Measurements from ENCODE around the gene UBE2QL1. TPM values are rescaled to one million over a fixed set of nuclear protein-coding genes. Genes with fewer than 3 reads are reported as not detected.

UBE2QL1 gene
- total RNA-seq, 2 experiments from 2014 or later: not detected

DNA sequence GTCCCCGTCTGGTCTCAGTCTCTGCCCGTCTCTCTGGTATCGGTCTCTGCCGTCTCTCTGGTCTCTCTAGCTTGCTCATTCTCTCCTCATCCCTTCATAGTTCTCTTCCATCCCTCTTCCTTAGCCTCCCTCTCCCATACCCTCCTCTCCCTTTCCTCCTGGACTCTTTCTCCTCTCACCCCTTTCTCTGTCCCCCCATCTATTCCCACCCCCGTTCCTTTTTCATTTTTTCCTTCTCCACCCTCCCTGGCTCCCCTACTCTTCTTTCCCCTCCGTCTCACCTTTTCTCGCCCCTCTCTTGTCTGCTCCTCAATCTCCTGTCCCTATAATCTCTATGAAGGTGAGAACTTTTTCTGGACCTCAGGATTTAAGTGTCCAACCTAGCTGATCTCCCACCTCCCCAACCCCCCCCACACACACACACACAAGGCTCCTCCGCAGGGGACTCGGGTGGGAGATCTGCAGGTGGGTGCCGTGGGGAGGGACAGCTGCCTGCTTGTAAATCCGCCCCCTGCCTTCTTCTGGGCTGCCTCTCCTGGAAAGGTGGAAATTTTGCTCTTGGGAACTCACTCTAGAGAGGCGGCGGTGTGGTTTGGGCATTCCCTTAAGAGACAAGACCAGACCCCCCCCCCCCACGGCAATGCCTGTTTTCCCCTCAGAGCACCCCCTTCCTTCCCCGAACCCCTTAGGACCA lies 953 bp downstream of the UBE2QL1 start:
- H3K27me3 Mint-ChIP-seq (ENCODE audit: low read depth): peaks cover 55% of the 10 kb centered on the region
- CTCF ChIA-PET: interaction anchor here (2.0 kb wide), 1 partner anchor 132 kb away, joined by 4 read pairs; no protein-coding TSS in a partner anchor
- H3K9me3 Mint-ChIP-seq: peaks cover under 1% of the 10 kb centered on the region
- DNase-seq: no peak
- no peak overlapping the region for H3K27ac Mint-ChIP-seq
- peaks cover 12% of the 10 kb centered on the region for H3K4me1 Mint-ChIP-seq (ENCODE audit: low read depth)
- peak overlapping the region; percentile 73 for H3K4me3 Mint-ChIP-seq
- intact Hi-C loops (cut with micrococcal nuclease): loop anchor here (5.0 kb wide), 1 partner anchor 138 kb away; no protein-coding TSS in a partner anchor
- H3K36me3 Mint-ChIP-seq (ENCODE audit: low read depth): no peaks in the 10 kb centered on the region

GRCh38 chr5:6450319-6450833 lies 1.7 kb downstream of the UBE2QL1 start:
- no peaks in the 10 kb centered on the region for H3K36me3 Mint-ChIP-seq (ENCODE audit: low read depth)
- CTCF ChIA-PET: interaction anchor here (2.0 kb wide), 1 partner anchor 131 kb away, joined by 4 read pairs; no protein-coding TSS in a partner anchor
- no peaks in the 10 kb centered on the region for H3K9me3 Mint-ChIP-seq
- intact Hi-C loops (cut with micrococcal nuclease): loop anchor here (5.0 kb wide), 1 partner anchor 137 kb away; no protein-coding TSS in a partner anchor
- H3K4me3 Mint-ChIP-seq: no peak overlapping the region
- no peak for DNase-seq
- no peak overlapping the region for H3K27ac Mint-ChIP-seq
- peaks cover 61% of the 10 kb centered on the region for H3K27me3 Mint-ChIP-seq (ENCODE audit: low read depth)
- H3K4me1 Mint-ChIP-seq (ENCODE audit: low read depth): peaks cover 12% of the 10 kb centered on the region

DNA sequence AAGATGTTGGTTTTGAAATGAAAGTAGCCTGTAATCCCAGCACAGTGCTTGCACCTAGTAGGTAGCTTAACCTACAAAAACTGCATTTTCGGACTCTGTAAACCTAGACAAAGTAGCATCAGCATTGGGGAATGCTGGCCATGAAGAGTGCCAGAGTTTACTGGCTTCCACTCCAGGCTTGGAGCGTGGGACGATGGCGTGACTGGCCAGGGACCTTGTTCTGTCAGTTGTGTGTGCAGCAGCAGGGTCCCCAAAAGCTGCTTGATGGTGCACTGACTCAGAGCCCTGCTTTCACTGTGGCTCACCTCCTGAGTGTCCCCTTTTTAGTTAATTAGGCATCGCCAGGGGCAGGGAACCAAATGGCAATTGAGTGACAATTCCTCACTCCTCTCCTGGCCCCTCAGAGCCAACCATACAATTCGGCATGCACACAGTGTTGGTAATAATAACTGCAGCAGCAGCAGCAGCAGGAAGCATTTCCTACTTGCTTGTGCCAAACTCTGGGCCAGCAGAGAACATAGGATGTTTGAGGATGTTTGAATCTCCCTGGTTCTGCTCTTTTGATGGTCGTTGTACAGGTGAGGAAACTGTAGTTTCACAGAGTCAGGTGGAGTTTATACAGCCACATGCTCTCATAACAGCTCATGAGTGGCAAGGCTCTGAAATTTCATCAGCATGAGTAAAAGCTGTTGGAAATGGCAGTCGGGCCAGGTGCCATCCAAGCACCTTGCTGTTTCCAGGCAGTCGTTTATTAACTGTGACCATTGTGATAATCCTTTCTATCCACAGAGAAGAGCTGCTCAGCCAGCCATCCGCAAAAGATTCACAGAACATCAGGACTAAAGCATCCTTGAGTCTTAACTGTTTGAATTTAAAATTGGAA lies 4.2 kb downstream of the UBE2QL1 start:
- Mint-ChIP-seq H3K36me3 (ENCODE audit: low read depth) (no peaks in the 10 kb centered on the region), H3K4me1 (ENCODE audit: low read depth) (peaks cover 12% of the 10 kb centered on the region), H3K27me3 (ENCODE audit: low read depth) (peaks cover 74% of the 10 kb centered on the region), H3K27ac (no peak overlapping the region), H3K9me3 (no peaks in the 10 kb centered on the region), H3K4me3 (no peak overlapping the region)
- intact Hi-C loops (cut with micrococcal nuclease): loop anchor here (5.0 kb wide), 1 partner anchor 134 kb away; no protein-coding TSS in a partner anchor
- CTCF ChIA-PET: no interaction called here
- DNase-seq: no peak

- no peaks in the 10 kb centered on the region for H3K36me3 Mint-ChIP-seq (ENCODE audit: low read depth)
- peaks cover 12% of the 10 kb centered on the region for H3K4me1 Mint-ChIP-seq (ENCODE audit: low read depth)
- no peak overlapping the region for H3K4me3 Mint-ChIP-seq
- no peak for DNase-seq
- CTCF ChIA-PET: interaction anchor here (1.4 kb wide), 1 partner anchor 31 kb away, joined by 3 read pairs; no protein-coding TSS in a partner anchor
- intact Hi-C loops (cut with micrococcal nuclease): loop anchor here (5.0 kb wide), 1 partner anchor 133 kb away; no protein-coding TSS in a partner anchor
- no peak overlapping the region for H3K27ac Mint-ChIP-seq
- H3K9me3 Mint-ChIP-seq: no peaks in the 10 kb centered on the region
- H3K27me3 Mint-ChIP-seq (ENCODE audit: low read depth): peaks cover 70% of the 10 kb centered on the region
These were observed 5.4 kb downstream of the UBE2QL1 start for GRCh38 chr5:6453937-6454560.

DNA sequence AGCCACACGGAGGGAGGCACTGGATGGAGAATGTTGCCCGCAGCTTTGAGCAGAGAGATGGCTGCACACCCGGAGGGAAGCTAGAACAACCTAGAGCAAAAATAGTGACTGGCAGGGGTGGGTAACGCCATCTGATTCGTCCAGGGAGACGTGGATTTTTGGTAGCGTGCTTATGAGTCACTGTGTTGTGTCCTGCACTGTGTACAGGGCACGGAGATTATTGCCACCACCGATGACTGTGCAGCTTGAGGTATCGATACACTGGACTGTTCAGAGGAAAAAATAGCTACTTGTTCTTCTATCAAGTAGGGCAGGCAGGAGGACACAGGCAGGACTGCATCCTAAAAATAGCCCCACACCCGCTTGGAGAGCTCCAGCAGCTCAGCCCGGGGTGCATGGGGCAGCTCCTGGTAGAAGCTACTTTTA lies 6.0 kb downstream of the UBE2QL1 start:
- Mint-ChIP-seq H3K4me1 (ENCODE audit: low read depth) (peaks cover 7% of the 10 kb centered on the region), H3K36me3 (ENCODE audit: low read depth) (no peaks in the 10 kb centered on the region), H3K4me3 (no peak overlapping the region), H3K9me3 (no peaks in the 10 kb centered on the region), H3K27me3 (ENCODE audit: low read depth) (peaks cover 66% of the 10 kb centered on the region), H3K27ac (no peak overlapping the region)
- CTCF ChIA-PET: interaction anchor here (1.4 kb wide), 1 partner anchor 31 kb away, joined by 3 read pairs; no protein-coding TSS in a partner anchor
- intact Hi-C loops (cut with micrococcal nuclease): loop anchor here (5.0 kb wide), 1 partner anchor 133 kb away; no protein-coding TSS in a partner anchor
- no peak for DNase-seq

DNA sequence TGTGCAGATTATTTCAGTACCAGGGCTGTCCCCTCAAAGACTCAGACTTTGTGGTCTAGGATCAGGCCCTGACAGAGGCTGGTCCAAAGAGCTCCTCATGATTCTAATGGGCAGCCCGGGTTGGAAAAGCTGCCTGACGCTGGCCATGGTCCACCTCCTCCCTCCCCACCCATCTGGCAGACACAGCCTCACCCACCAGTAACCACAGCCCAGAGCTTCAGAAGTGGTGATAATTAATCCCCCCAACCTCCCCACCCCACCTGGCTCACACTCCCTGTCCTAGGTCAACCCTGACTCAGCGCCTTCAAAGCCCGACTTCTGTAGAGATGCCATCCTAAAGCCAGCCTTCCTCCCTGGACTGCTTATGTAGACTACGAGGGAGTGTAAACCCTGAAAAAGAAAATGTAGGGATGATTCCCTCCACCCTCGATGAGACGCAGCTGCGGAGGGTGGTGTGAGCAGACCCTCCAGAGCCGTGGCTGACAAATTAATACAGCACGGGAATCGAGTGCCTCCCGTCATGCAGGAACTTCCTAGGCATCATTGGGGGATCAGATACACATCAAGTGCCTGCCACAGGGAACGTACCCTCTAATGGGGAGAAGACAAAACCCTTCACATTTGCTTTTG lies 7.0 kb downstream of the UBE2QL1 start:
- Mint-ChIP-seq H3K4me3 (no peak overlapping the region), H3K4me1 (ENCODE audit: low read depth) (peaks cover under 1% of the 10 kb centered on the region), H3K9me3 (no peaks in the 10 kb centered on the region), H3K27ac (no peak overlapping the region), H3K27me3 (ENCODE audit: low read depth) (peaks cover 55% of the 10 kb centered on the region), H3K36me3 (ENCODE audit: low read depth) (no peaks in the 10 kb centered on the region)
- DNase-seq: no peak
- intact Hi-C loops (cut with micrococcal nuclease): no loop called here
- CTCF ChIA-PET: interaction anchor here (1.4 kb wide), 1 partner anchor 30 kb away, joined by 3 read pairs; no protein-coding TSS in a partner anchor

- Mint-ChIP-seq H3K36me3 (ENCODE audit: low read depth) (no peaks in the 10 kb centered on the region), H3K27ac (no peak overlapping the region), H3K9me3 (no peaks in the 10 kb centered on the region), H3K4me3 (no peak overlapping the region), H3K4me1 (ENCODE audit: low read depth) (no peaks in the 10 kb centered on the region), H3K27me3 (ENCODE audit: low read depth) (peaks cover 47% of the 10 kb centered on the region)
- intact Hi-C loops (cut with micrococcal nuclease): no loop called here
- DNase-seq: no peak
- CTCF ChIA-PET: no interaction called here
These were observed 8.2 kb downstream of the UBE2QL1 start for GRCh38 chr5:6456766-6457370.

GRCh38 chr5:6457592-6457991 lies 8.9 kb downstream of the UBE2QL1 start:
- Mint-ChIP-seq H3K4me1 (ENCODE audit: low read depth) (no peaks in the 10 kb centered on the region), H3K9me3 (no peaks in the 10 kb centered on the region), H3K4me3 (no peak overlapping the region), H3K27me3 (ENCODE audit: low read depth) (peaks cover 45% of the 10 kb centered on the region), H3K27ac (no peak overlapping the region), H3K36me3 (ENCODE audit: low read depth) (no peaks in the 10 kb centered on the region)
- CTCF ChIA-PET: no interaction called here
- intact Hi-C loops (cut with micrococcal nuclease): no loop called here
- DNase-seq: no peak

- CTCF ChIA-PET: no interaction called here
- H3K27ac Mint-ChIP-seq: no peak overlapping the region
- intact Hi-C loops (cut with micrococcal nuclease): no loop called here
- H3K36me3 Mint-ChIP-seq (ENCODE audit: low read depth): no peaks in the 10 kb centered on the region
- no peak for DNase-seq
- no peaks in the 10 kb centered on the region for H3K9me3 Mint-ChIP-seq
- no peaks in the 10 kb centered on the region for H3K4me1 Mint-ChIP-seq (ENCODE audit: low read depth)
- no peak overlapping the region for H3K4me3 Mint-ChIP-seq
- peaks cover 34% of the 10 kb centered on the region for H3K27me3 Mint-ChIP-seq (ENCODE audit: low read depth)
These were observed 10.2 kb downstream of the UBE2QL1 start for GRCh38 chr5:6458833-6459232.

GRCh38 chr5:6459896-6460295 lies 11.2 kb downstream of the UBE2QL1 start:
- no peaks in the 10 kb centered on the region for H3K9me3 Mint-ChIP-seq
- DNase-seq: no peak
- H3K4me1 Mint-ChIP-seq (ENCODE audit: low read depth): no peaks in the 10 kb centered on the region
- H3K27ac Mint-ChIP-seq: no peak overlapping the region
- H3K27me3 Mint-ChIP-seq (ENCODE audit: low read depth): peaks cover 23% of the 10 kb centered on the region
- no peak overlapping the region for H3K4me3 Mint-ChIP-seq
- CTCF ChIA-PET: no interaction called here
- H3K36me3 Mint-ChIP-seq (ENCODE audit: low read depth): no peaks in the 10 kb centered on the region
- intact Hi-C loops (cut with micrococcal nuclease): no loop called here

- CTCF ChIA-PET: no interaction called here
These were observed 12.3 kb downstream of the UBE2QL1 start for GRCh38 chr5:6461006-6461405.

More at GRCh38 chr5:6461006-6461405, 12.3 kb downstream of the UBE2QL1 start:
- no peaks in the 10 kb centered on the region for H3K9me3 Mint-ChIP-seq
- H3K36me3 Mint-ChIP-seq (ENCODE audit: low read depth): no peaks in the 10 kb centered on the region
- H3K27me3 Mint-ChIP-seq (ENCODE audit: low read depth): peaks cover 14% of the 10 kb centered on the region
- DNase-seq: no peak
- H3K4me3 Mint-ChIP-seq: no peak overlapping the region
- no peak overlapping the region for H3K27ac Mint-ChIP-seq
- intact Hi-C loops (cut with micrococcal nuclease): no loop called here
- H3K4me1 Mint-ChIP-seq (ENCODE audit: low read depth): peaks cover under 1% of the 10 kb centered on the region

All from activated naive CD4-positive, alpha-beta T cell treated with anti-CD3 and anti-CD28 coated beads for 36 hours (primary cell).